Activated CD4-positive, alpha-beta memory T cell treated with anti-CD3 and anti-CD28 coated beads for 36 hours (primary cell): Measurements from ENCODE around the gene PODXL2. TPM values are rescaled to one million over a fixed set of nuclear protein-coding genes. Genes with fewer than 3 reads are reported as not detected.

Experiments
- CTCF ChIA-PET: fragments of 350-600 bp; sonication (Branson Sonifier 250); formaldehyde crosslinking; loops from one replicate; lab custom pipeline; 2021; ENCODE audit warnings: antibody characterized with exemption, inconsistent platforms; lab: Charles Lee
- POLR2A ChIA-PET: fragments of 350-600 bp; sonication (Branson Sonifier 250); formaldehyde crosslinking; loops from one replicate; lab custom pipeline; 2021; ENCODE audit warnings: antibody characterized with exemption; lab: Charles Lee
- DNase-seq: peaks from one replicate; pipeline ENCODE4 v3.0.0-alpha.2; 2020
- H3K27ac Mint-ChIP-seq: one replicate; pipeline ENCODE4 v1.8.0; 2021; ENCODE audit warnings: mixed read lengths
- H3K27me3 Mint-ChIP-seq: one replicate; pipeline ENCODE4 v1.8.0; 2021; ENCODE audit warnings: mixed read lengths
- H3K36me3 Mint-ChIP-seq: one replicate; pipeline ENCODE4 v1.8.0; 2021; ENCODE audit warnings: mixed read lengths
- H3K4me1 Mint-ChIP-seq: one replicate; pipeline ENCODE4 v1.8.0; 2021; ENCODE audit warnings: low read depth, mixed read lengths
- H3K4me3 Mint-ChIP-seq: one replicate; pipeline ENCODE4 v1.8.0; 2021; ENCODE audit warnings: mild to moderate bottlenecking, mixed read lengths
- H3K9me3 Mint-ChIP-seq: one replicate; pipeline ENCODE4 v1.8.0; 2021; ENCODE audit warnings: mixed read lengths
- intact Hi-C: fragments of 100-400 bp; cut with micrococcal nuclease; formaldehyde crosslinking; loops from one replicate; pipeline ENCODE4 v1.15.1; 2023
- total RNA-seq, 2 experiments: library from RNA; stranded (reverse); gene quantifications; one replicate each; pipeline ENCODE4 v1.2.3, GENCODE V29; 2021

The PODXL2 gene
- total RNA-seq, 2 experiments from 2014 or later = 1.2 to 1.3 TPM

GRCh38 chr3:127712461-127712860 lies 83.5 kb downstream of the PODXL2 start:
- ChIA-PET POLR2A (no interaction called here), CTCF (no interaction called here)
- Mint-ChIP-seq H3K4me3 (no peak overlapping the region), H3K27ac (no peak overlapping the region), H3K36me3 (no peaks in the 10 kb centered on the region), H3K4me1 (no peaks in the 10 kb centered on the region), H3K27me3 (peaks cover 7% of the 10 kb centered on the region), H3K9me3 (no peaks in the 10 kb centered on the region)
- DNase-seq = no peak
- intact Hi-C loops = no loop called here

- no peak overlapping the region for H3K4me3 Mint-ChIP-seq
- intact Hi-C loops = no loop called here
- ChIA-PET POLR2A (no interaction called here), CTCF (interaction anchor here (0.5 kb wide), 1 partner anchor 122 kb away, joined by 3 read pairs; no protein-coding TSS in a partner anchor)
- no peak overlapping the region for H3K27ac Mint-ChIP-seq
- no peaks in the 10 kb centered on the region for H3K9me3 Mint-ChIP-seq
- peaks cover 9% of the 10 kb centered on the region for H3K27me3 Mint-ChIP-seq
- no peaks in the 10 kb centered on the region for H3K4me1 Mint-ChIP-seq
- DNase-seq = no peak
- no peaks in the 10 kb centered on the region for H3K36me3 Mint-ChIP-seq
Measured at GRCh38 chr3:127712881-127713771, 84.1 kb downstream of the PODXL2 start.

DNA sequence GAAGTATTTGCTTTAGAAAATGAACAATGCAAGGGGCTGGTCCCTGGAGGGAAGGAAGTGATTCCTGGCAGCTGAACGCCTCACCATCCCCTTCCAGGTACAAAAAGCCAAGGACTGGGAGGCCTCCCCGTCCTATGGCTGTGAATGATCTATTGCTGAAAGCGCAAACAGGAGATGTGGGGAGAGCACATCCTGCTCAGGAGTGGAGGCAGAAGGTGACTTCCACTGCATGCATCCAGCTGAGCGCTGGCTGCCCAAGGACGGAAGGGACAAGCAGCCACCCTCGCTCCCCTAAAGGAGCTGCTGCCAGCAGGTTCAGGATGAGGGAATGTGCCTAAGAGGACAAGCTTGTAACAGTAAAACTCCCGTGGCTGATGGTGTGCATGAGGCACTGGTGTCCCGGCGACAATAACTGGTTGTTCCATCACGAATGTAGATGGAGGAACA lies 85.2 kb downstream of the PODXL2 start:
- CTCF ChIA-PET = interaction anchor here (0.5 kb wide), 1 partner anchor 123 kb away, joined by 3 read pairs; no protein-coding TSS in a partner anchor
- no peak for DNase-seq
- POLR2A ChIA-PET = no interaction called here
- peaks cover 9% of the 10 kb centered on the region for H3K27me3 Mint-ChIP-seq
- no peak overlapping the region for H3K27ac Mint-ChIP-seq
- intact Hi-C loops = no loop called here
- no peaks in the 10 kb centered on the region for H3K9me3 Mint-ChIP-seq
- no peak overlapping the region for H3K4me3 Mint-ChIP-seq
- no peaks in the 10 kb centered on the region for H3K4me1 Mint-ChIP-seq
- H3K36me3 Mint-ChIP-seq = no peaks in the 10 kb centered on the region

DNA sequence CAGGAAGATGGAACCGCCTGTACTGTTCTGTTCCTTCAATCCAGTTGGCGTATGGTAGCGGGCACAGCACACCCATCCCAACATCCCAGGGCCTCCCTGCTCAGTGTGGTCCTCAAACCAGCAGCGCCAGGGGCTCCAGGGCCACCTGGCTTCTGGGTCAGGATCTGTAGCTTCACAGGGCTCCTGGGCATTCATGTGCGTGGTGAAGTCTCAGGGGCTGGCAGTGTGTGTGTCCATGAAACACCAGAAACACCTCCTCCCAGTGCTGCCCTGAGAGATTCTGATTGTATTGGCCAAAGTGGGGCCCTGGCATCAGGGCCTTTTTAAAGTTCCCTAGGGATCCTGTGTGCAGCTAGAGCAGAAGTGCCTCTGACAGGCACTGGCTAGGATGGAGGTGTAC lies 85.9 kb downstream of the PODXL2 start:
- intact Hi-C loops = no loop called here
- H3K4me1 Mint-ChIP-seq = no peaks in the 10 kb centered on the region
- no peaks in the 10 kb centered on the region for H3K9me3 Mint-ChIP-seq
- no peak overlapping the region for H3K4me3 Mint-ChIP-seq
- ChIA-PET POLR2A (no interaction called here), CTCF (no interaction called here)
- H3K27ac Mint-ChIP-seq = no peak overlapping the region
- H3K27me3 Mint-ChIP-seq = peaks cover 9% of the 10 kb centered on the region
- no peak for DNase-seq
- no peaks in the 10 kb centered on the region for H3K36me3 Mint-ChIP-seq

GRCh38 chr3:127715532-127715931 lies 86.5 kb downstream of the PODXL2 start:
- Mint-ChIP-seq H3K9me3 (no peaks in the 10 kb centered on the region), H3K4me1 (no peaks in the 10 kb centered on the region), H3K36me3 (no peaks in the 10 kb centered on the region), H3K4me3 (no peak overlapping the region), H3K27ac (no peak overlapping the region), H3K27me3 (peaks cover 9% of the 10 kb centered on the region)
- DNase-seq = no peak
- intact Hi-C loops = no loop called here
- POLR2A ChIA-PET = no interaction called here
- CTCF ChIA-PET = no interaction called here

- Mint-ChIP-seq H3K27ac (no peak overlapping the region), H3K27me3 (peaks cover 7% of the 10 kb centered on the region), H3K4me3 (no peak overlapping the region), H3K36me3 (no peaks in the 10 kb centered on the region), H3K4me1 (no peaks in the 10 kb centered on the region), H3K9me3 (no peaks in the 10 kb centered on the region)
- ChIA-PET POLR2A (no interaction called here), CTCF (no interaction called here)
- intact Hi-C loops = no loop called here
- DNase-seq = no peak
Measured at GRCh38 chr3:127716384-127716783, 87.4 kb downstream of the PODXL2 start.

DNA sequence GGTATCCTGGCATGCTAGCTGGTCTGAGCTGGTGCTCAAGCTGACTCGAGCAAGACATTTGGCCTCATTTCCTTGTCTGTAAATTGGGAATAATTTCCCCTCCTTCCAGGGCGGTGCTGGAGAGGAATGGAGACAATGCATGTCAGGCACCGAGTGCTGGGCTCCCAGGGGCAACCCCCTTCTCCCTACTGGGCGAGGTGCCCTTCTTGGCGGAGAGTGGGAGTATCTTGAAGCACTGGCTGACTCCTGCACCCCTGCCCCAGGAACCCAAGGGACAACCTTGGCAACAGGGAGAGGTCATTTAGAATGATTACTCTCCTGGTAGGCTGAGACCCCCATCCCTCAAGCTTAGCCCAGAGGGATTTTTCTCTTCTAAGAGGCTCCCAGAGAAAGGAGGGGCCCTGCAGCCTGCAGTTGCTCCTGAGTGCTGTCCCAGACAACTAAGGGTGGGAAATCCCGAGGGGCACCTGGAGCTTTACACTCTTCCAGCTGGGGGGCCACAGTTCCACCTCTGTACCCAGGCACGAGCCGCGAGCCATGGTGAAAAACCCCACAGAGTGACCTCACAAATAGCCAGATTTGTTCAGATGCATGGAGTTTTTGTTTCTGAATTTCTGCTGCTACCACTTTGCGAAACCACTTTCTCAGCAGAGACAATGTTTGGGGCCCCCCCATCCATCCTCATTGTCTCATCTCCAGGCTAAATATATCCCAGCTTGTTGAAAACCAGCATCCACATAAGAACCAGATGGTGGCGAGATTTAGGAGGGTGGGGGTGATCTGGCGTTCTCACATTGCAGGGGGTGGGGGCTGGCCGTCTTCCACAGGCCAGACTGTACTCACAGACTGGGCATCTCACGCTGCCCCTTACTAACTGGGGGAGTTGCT lies 88.6 kb downstream of the PODXL2 start:
- Mint-ChIP-seq H3K9me3 (no peaks in the 10 kb centered on the region), H3K27ac (no peak overlapping the region), H3K36me3 (no peaks in the 10 kb centered on the region), H3K4me1 (no peaks in the 10 kb centered on the region), H3K4me3 (no peak overlapping the region), H3K27me3 (peaks cover 7% of the 10 kb centered on the region)
- intact Hi-C loops = no loop called here
- POLR2A ChIA-PET = no interaction called here
- CTCF ChIA-PET = no interaction called here
- no peak for DNase-seq

GRCh38 chr3:127718245-127718915 lies 89.4 kb downstream of the PODXL2 start:
- ChIA-PET CTCF (no interaction called here), POLR2A (no interaction called here)
- H3K4me1 Mint-ChIP-seq = no peaks in the 10 kb centered on the region
- no peak overlapping the region for H3K27ac Mint-ChIP-seq
- no peaks in the 10 kb centered on the region for H3K9me3 Mint-ChIP-seq
- H3K36me3 Mint-ChIP-seq = no peaks in the 10 kb centered on the region
- no peak overlapping the region for H3K4me3 Mint-ChIP-seq
- intact Hi-C loops = no loop called here
- DNase-seq = no peak
- peaks cover 7% of the 10 kb centered on the region for H3K27me3 Mint-ChIP-seq

DNA sequence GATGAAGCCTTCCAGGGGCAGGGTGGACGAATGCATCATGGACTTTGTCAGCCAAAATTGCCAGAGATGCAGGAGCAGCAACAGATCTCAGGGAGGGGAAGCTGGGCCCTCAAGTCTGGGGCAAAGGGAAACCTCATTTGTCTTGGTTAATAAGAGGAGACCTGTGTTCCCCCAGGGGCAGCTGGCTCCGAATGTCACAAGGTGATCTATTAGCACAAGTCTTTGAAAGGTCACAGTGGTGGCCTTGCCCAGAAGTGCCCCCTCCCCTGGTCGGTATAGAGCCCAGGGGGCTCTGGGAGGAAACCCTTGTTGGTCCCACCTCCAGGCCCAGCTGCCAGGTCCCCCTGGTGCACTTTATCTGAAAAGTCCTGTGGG lies 89.9 kb downstream of the PODXL2 start:
- Mint-ChIP-seq H3K27me3 (peaks cover 7% of the 10 kb centered on the region), H3K4me1 (no peaks in the 10 kb centered on the region), H3K9me3 (no peaks in the 10 kb centered on the region), H3K27ac (no peak overlapping the region), H3K36me3 (no peaks in the 10 kb centered on the region), H3K4me3 (no peak overlapping the region)
- CTCF ChIA-PET = no interaction called here
- no peak for DNase-seq
- POLR2A ChIA-PET = no interaction called here
- intact Hi-C loops = no loop called here

DNA sequence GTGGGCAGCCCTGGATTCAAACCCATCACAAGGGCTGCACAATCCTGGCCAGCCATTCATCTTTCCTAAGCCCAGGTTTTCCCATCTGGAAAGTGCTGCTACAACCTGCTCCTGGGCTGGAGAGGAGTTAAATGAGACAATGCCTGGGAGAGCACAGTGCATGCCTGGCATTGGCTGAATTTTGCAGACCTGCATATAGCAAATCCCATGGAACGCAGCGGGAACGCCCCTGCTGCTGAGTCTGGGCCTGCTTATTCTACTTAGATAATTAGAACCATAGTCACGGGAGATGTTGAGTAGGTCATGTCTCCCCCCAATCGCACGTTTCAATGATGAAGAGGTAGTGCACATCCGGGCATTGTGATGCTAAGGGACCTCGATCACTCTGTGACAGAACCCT lies 90.4 kb downstream of the PODXL2 start:
- DNase-seq = no peak
- Mint-ChIP-seq H3K27me3 (peaks cover 4% of the 10 kb centered on the region), H3K27ac (no peak overlapping the region), H3K36me3 (no peaks in the 10 kb centered on the region), H3K9me3 (no peaks in the 10 kb centered on the region), H3K4me1 (no peaks in the 10 kb centered on the region), H3K4me3 (no peak overlapping the region)
- ChIA-PET POLR2A (no interaction called here), CTCF (no interaction called here)
- intact Hi-C loops = no loop called here

- Mint-ChIP-seq H3K36me3 (no peaks in the 10 kb centered on the region), H3K27ac (no peak overlapping the region), H3K4me3 (no peak overlapping the region), H3K27me3 (peaks cover 8% of the 10 kb centered on the region), H3K9me3 (no peaks in the 10 kb centered on the region), H3K4me1 (no peaks in the 10 kb centered on the region)
- CTCF ChIA-PET = no interaction called here
- intact Hi-C loops = no loop called here
- POLR2A ChIA-PET = no interaction called here
- DNase-seq = no peak
Measured at GRCh38 chr3:127720161-127720823, 91.3 kb downstream of the PODXL2 start.
